ENCODE measurements around the gene RETREG3.
"Not testable (repeated sequence)": the region's sequence is repeated elsewhere in the genome, so short reads cannot be mapped to it uniquely, and the experiment has no call there.

The RETREG3 gene

DNA sequence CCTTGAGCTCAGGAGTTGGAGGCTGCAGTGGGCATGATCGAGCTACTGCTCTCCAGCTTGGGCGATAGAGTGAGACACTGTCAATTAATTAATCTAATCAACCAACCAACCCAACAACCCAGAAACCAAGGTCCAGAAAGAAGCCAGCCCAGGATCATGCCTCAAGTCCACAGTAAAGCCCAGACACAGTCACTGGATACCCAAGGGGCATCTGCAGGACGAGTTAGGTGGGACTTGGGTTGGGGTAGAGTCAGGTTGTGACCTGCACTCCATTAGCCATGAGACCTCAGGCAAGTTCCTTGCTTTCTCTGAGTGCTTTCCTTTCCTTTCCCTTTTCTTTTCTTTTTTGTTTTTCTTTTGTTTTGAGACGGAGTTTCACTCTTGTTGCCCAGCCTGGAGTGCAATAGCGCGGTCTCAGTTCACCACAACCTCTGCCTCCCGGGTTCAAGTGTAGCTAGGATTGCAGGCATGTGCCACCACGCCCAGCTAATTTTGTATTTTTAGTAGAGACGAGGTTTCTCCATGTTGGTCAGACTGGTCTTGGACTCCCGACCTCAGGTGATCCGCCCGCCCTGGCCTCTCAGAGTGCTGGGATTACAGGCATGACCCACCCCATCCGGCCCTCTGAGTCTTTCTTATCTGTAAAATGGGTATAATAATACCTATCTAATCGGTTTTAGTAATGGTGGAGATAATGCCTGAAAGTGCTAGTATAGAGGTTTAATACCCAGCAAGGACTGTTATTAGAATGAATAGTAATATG lies 60.0 kb downstream of the RETREG3 start:
- DNase-seq = no peak

DNA sequence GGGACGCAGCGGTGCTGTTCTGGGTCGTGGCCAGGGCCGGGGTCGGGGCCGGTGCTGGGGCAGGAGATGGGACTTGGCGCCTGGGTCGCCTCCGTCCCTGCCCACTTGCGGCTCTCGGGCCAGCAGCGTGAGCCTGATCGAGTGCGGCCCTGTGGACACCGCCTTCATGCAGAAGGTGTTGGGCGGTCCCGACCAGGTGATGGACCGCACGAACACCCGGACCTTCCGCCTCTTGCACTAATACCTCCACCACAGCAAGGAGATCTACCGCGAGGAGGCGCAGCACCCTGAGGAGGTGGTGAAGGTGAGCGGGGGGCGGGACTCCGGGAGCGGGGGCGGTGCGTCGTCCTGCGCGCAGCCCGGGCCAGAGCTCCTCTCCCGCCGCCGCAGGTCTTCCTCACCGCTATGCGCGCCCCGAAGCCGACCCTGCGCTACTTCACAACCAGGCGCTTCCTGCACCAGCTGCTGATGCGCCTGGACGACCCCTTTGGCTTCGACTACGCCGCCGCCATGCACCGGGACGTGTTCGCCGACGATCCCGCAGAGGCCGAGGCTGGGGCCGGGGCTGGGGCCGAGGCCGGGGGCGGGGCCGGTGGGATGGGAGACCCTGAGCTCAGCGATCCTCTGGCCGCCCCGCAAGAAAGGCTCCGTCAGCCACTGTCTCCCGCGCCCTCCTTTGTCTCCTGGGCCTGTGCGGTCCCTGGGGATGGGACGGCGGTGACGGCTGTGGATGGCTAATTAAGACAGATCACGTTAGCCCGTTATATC lies 60.9 kb downstream of the RETREG3 start:
- no peak for DNase-seq

DNA sequence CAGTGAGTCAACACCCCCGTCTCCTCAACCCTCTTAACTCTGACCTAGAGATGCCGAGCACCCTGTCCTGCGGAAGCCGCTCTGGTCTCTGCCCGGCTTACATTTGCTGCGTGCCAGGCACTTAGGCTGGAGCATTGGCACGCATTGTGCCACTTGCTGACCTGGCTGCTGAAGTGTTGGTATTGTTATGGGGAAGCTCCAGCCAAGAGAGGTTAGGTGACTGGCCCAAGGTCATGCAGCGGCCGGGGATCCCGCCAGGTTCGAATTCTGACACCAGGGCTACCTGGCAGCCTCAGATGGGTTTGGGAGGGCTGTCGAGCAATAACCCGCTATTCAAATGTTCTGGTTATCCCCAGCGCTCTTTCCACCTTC lies 61.5 kb downstream of the RETREG3 start:
- DNase-seq = no peak

DNA sequence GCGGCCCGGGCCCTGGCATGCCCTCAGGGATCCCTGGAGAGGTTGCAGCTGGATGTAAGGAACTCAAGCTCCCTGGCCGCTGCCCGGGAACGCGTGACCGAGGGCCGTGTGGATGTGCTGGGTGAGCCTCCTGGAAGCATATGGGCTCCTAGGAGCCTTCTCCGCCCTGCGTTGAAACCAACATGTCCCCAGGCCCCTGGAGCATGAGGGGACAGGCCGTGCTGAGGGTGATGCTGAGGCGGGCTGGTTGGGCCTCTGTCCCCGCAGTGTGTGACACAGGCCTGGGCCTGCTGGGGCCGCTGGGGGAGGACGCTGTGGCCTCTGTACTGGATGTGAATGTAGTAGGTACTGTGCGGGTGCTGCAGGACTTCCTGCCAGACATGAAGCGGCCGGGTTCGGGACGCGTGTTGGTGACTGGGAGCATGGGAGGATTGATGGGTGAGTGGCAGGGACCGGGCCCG lies 62.1 kb downstream of the RETREG3 start:
- DNase-seq = no peak

- DNase-seq = not testable (repeated sequence)
Observed at GRCh38 chr17:42545755-42546505, 63.2 kb downstream of the RETREG3 start.

- DNase-seq = no peak
Observed at GRCh38 chr17:42544874-42545283, 64.3 kb downstream of the RETREG3 start.

- DNase-seq = no peak
Observed at GRCh38 chr17:42543190-42544079, 65.7 kb downstream of the RETREG3 start.

GRCh38 chr17:42541041-42541833 lies 67.9 kb downstream of the RETREG3 start:
- no peak for DNase-seq

GRCh38 chr17:42540558-42540957 lies 68.6 kb downstream of the RETREG3 start:
- not testable (repeated sequence) for DNase-seq

DNA sequence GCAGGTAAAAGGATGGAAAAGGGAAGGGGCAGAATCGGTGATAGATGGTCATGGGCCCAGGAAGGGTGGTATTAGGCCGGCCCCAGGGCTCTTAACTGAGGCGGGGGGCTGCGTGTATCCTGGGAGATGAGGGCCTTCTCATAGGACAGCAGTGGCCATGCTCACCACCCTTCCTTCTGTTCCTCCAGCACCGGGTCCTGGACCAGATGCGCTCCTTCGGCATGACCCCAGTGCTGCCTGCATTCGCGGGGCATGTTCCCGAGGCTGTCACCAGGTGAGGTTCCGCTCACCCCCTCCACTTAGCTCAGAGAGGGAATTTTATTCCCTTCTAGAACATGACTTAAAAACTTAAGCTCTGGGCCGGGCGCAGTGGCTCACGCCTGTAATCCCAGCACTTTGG lies 70.7 kb downstream of the RETREG3 start:
- no peak for DNase-seq

- no peak for DNase-seq
Observed at GRCh38 chr17:42537826-42538451, 71.2 kb downstream of the RETREG3 start.

DNA sequence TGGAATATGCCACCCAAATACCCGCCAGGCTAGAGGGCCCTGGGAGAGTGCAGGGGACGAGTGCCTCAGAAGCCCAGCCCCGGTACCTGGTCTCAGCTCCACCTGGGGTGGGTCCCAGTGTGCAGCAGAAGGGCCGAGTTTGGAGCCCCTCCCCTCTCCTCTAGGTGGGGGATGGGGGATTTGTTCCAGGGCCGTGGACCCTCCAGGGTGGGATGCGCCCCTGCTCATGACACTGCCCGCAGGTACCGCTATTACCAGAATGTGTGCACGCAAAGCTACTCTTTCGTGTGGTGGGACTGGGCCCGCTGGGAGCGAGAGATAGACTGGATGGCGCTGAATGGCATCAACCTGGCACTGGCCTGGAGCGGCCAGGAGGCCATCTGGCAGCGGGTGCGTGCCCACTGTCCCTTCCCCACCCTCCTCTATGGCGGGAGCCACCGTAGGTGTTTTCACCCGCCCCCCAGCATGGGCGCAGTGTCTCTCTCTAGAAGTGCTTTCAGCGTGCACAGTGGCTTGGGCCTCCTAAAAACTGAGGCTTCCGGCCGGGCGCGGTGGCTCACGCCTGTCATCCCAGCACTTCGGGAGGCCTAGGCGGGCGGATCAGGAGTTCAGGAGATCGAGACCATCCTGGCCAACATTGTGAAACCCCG lies 71.9 kb downstream of the RETREG3 start:
- no peak for DNase-seq

DNA sequence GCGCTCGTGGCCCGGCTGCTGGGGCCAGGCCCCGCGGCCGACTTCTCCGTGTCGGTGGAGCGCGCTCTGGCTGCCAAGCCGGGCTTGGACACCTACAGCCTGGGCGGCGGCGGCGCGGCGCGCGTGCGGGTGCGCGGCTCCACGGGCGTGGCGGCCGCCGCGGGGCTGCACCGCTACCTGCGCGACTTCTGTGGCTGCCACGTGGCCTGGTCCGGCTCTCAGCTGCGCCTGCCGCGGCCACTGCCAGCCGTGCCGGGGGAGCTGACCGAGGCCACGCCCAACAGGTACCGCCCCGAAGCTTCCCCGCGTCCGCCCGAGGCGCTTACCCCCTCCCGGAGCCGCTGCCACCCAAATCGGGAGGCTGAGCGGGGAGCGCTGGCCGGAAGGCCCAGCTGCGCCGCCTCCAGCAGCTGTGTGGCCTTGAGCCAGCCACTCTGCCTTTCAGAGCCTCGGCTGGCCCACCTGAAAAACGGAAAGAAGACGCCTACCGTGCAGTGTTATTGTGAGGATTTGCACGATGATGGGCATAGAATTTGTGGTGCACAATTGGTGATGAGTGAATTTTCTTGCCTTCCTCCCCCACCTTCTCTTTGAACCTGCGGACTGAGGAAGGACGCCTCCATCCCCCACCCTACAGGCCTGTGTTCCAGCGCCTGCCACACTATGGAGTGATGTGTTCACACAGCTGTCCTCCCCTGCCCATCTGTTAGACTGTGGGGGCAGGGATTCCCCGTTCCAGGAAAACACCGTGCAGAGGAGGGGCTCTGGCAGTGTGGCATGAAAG lies 72.6 kb downstream of the RETREG3 start:
- peak; percentile 24 for DNase-seq

DNA sequence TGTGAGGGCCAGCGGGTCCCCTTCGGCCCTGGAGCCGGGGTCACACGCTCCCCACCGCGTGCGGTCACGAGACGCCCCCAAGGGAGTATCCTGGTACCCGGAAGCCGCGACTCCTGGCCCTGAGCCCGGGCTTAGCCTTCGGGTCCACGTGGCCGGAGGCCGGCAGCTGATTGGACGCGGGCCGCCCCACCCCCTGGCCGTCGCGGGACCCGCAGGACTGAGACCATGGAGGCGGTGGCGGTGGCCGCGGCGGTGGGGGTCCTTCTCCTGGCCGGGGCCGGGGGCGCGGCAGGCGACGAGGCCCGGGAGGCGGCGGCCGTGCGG lies 73.2 kb downstream of the RETREG3 start, which contains the start of gene NAGLU:
Gene NAGLU (plus strand): TSS at position 194 of the 324 bp plus-strand sequence. CDS start 32 bp downstream, at position 226.
- peak; percentile 66 for DNase-seq

DNA sequence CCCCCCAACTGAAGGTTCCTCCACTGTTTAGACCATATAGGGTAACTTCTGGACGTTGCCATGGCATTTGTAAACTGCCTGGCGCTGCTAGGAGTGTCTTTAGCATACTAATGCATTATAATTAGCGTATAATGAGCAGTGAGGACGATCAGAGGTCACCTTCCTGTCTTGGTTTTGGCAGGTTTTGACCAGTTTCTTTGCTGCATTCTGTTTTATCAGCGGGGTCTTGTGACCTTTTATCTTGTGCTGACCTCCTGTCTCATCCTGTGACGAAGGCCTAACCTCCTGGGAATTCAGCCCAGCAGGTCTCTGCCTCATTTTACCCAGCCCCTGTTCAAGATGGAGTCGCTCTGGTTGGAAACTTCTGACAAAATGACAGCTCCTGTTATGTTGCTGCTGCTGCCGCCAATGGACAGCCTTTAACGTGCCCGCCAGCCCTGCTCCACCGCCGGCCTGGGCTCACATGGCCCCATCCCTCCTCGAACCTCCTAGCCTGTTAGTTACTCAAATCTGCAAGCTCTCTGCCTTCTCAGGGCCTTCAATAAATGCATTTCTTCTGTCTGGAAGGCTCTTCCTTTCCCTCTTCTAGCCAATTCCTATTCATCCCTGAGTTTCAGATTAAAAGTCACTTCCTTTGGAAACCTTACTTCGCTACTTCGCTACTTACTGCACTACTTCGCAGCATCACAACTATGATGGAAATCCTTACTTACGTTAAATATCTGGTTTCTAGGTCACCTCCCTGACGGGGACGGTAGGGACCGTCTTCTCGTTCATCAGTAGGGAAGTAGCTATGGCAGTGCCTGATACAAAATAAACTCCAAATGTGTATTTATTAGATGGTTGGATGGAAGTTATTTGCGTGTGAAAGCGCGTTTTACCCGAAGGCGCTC lies 73.8 kb downstream of the RETREG3 start:
- no peak for DNase-seq

- DNase-seq = peak; percentile 52
Observed at GRCh38 chr17:42531455-42532354, 77.5 kb downstream of the RETREG3 start.

- DNase-seq = peak; percentile 10
Observed at GRCh38 chr17:42530952-42531454, 78.2 kb downstream of the RETREG3 start.

Measured in KG1 (cell line).